Smooth muscle cell (in vitro differentiated cells): ENCODE measurements around the gene FLCN. TPM values are rescaled to one million over a fixed set of nuclear protein-coding genes. Genes with fewer than 3 reads are reported as not detected.
"Not testable (repeated sequence)": the region's sequence is repeated elsewhere in the genome, so short reads cannot be mapped to it uniquely, and the experiment has no call there.

ENCODE experiments used
- DNase-seq: peaks from one replicate; lab custom pipeline; 2025; ENCODE audit not compliant: unreplicated experiment; lab: John Stamatoyannopoulos, UW
- H2AFZ ChIP-seq: fragments of 200-600 bp; sonication (generic); 2 replicates; pipeline ENCODE4 v1.6.0; 2016; ENCODE audit warnings: antibody characterized with exemption, low read depth, mild to moderate bottlenecking
- H3F3A ChIP-seq: fragments of 200-600 bp; sonication (generic); 2 replicates; pipeline ENCODE4 v1.6.0; 2017; ENCODE audit warnings: antibody characterized with exemption, low read depth
- H3K27ac ChIP-seq: fragments of 200-600 bp; sonication (generic); 2 replicates; pipeline ENCODE4 v1.5.1; 2016; ENCODE audit warnings: low read depth, mild to moderate bottlenecking
- H3K27me3 ChIP-seq: fragments of 200-600 bp; sonication (generic); 2 replicates; pipeline ENCODE4 v1.6.1; 2016; ENCODE audit warnings: low read depth, mild to moderate bottlenecking
- H3K36me3 ChIP-seq: fragments of 200-600 bp; sonication (generic); 2 replicates; pipeline ENCODE4 v1.5.1; 2016; ENCODE audit warnings: low read depth
- H3K4me1 ChIP-seq: fragments of 200-600 bp; sonication (generic); 2 replicates; pipeline ENCODE4 v1.5.1; 2016; ENCODE audit warnings: low read depth
- H3K4me2 ChIP-seq: fragments of 200-600 bp; sonication (generic); 2 replicates; pipeline ENCODE4 v1.6.0; 2016; ENCODE audit warnings: mild to moderate bottlenecking
- H3K4me3 ChIP-seq: fragments of 200-600 bp; sonication (generic); 2 replicates; pipeline ENCODE4 v1.5.1; 2016; ENCODE audit warnings: mild to moderate bottlenecking
- H3K79me2 ChIP-seq: fragments of 200-600 bp; sonication (generic); 2 replicates; pipeline ENCODE4 v1.6.0; 2016; ENCODE audit warnings: low read depth, mild to moderate bottlenecking
- H3K9ac ChIP-seq: fragments of 200-600 bp; sonication (generic); 2 replicates; pipeline ENCODE4 v1.6.0; 2016; ENCODE audit warnings: low read depth
- H3K9me3 ChIP-seq: fragments of 200-600 bp; sonication (generic); replicated peaks from 2 replicates; pipeline ENCODE4 v1.5.1; 2016; ENCODE audit warnings: low read depth
- H4K20me1 ChIP-seq: fragments of 200-600 bp; sonication (generic); 2 replicates; pipeline ENCODE4 v1.6.0; 2016; ENCODE audit warnings: low read depth
- WGBS: methylation state at CpG from one replicate; pipeline ENCODE4 v1.1.7; 2016; ENCODE audit warnings: low lambda C conversion rate; 5-methylcytosine and 5-hydroxymethylcytosine counted together
- polyA plus RNA-seq: library from polyadenylated mRNA; unstranded; fragments of >200 nt; fragmentation: Nextera tagmentation; extraction: Ambion mirVana; gene quantifications from 2 replicates; pipeline ENCODE4 v1.2.1, GENCODE V29; 2016
- total RNA-seq: library from RNA; depleted of rRNA; stranded (reverse); fragments of >200 nt; gene quantifications from 2 replicates; pipeline ENCODE4 v1.2.3, GENCODE V29; 2014
- TF ChIP-seq, protein P1 (sequence below): fragments of 200-600 bp; sonication (generic); IDR thresholded peaks from 2 replicates; pipeline ENCODE4 v1.5.1; 2017; ENCODE audit warnings: borderline replicate concordance, mild to moderate bottlenecking, antibody characterized with exemption; ENCODE audit not compliant: insufficient read depth, poor library complexity, severe bottlenecking

FLCN gene
- total and polyA plus RNA-seq, 2 experiments from 2014 or later, result 7.6 to 15.1 TPM

DNA sequence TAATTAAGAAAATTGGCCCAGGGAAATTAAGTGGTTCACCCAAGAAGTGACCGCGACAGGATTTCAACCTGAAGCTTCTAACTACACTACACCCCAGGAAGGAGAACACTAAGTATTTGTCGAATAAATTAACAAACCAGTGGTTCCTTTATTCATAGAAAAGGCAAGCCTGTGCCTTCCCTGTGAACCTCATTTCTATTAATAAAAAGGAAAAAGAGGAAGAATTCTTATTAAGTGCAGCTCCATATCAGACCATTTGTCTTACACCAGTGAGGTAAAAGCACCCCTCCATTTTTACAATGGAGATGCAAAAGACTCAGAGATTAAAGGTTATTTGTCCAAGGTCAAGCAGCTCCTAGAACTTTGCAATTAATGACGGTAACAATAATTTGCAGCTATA lies 42.3 kb upstream of the FLCN start:
- Histone ChIP-seq H3K79me2 (peaks cover 58% of the 10 kb centered on the region), H3K4me2 (peak overlapping the region; percentile 97), H2AFZ (no peak overlapping the region), H3K27ac (no peak overlapping the region), H3K4me1 (peaks cover 16% of the 10 kb centered on the region), H3K9ac (peak overlapping the region; percentile 97), H3F3A (no peaks in the 10 kb centered on the region), H3K9me3 (no peaks in the 10 kb centered on the region), H3K36me3 (no peaks in the 10 kb centered on the region), H3K4me3 (peak overlapping the region; percentile 85), H4K20me1 (peaks cover 52% of the 10 kb centered on the region), H3K27me3 (no peaks in the 10 kb centered on the region)
- DNase-seq, result no peak
- TF ChIP-seq, protein P1, sequence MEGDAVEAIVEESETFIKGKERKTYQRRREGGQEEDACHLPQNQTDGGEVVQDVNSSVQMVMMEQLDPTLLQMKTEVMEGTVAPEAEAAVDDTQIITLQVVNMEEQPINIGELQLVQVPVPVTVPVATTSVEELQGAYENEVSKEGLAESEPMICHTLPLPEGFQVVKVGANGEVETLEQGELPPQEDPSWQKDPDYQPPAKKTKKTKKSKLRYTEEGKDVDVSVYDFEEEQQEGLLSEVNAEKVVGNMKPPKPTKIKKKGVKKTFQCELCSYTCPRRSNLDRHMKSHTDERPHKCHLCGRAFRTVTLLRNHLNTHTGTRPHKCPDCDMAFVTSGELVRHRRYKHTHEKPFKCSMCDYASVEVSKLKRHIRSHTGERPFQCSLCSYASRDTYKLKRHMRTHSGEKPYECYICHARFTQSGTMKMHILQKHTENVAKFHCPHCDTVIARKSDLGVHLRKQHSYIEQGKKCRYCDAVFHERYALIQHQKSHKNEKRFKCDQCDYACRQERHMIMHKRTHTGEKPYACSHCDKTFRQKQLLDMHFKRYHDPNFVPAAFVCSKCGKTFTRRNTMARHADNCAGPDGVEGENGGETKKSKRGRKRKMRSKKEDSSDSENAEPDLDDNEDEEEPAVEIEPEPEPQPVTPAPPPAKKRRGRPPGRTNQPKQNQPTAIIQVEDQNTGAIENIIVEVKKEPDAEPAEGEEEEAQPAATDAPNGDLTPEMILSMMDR, result no peak
- WGBS, result 92% methylated on average over 4 of the region's 4 CpGs

DNA sequence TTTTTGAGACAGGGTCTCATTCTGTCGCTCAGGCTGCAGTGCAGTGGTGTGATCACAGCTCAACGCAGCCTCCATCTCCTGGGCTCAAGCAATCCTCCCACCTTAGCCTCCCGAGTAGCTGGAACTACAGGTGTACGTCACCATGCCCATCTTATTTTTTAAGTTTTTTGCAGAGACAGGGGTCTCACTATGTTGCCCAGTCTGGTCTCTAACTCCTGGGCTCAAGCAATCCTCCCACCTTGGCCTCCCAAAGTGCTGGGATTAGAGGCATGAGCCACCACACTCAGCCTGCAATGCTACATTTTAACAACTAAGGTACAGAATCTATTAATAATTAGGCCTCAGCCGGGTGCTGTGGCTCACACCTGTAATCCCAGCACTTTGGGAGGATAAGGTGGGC lies 40.5 kb upstream of the FLCN start:
- H3K4me3 ChIP-seq, H3K27me3 ChIP-seq, H3K36me3 ChIP-seq, H3K27ac ChIP-seq, H3K9ac ChIP-seq, H3K4me2 ChIP-seq, H3K9me3 ChIP-seq, DNase-seq, H2AFZ ChIP-seq, H3F3A ChIP-seq: not testable (repeated sequence)
- peaks cover 16% of the 10 kb centered on the region for H3K4me1 ChIP-seq
- WGBS, result 97% methylated on average over 5 of the region's 5 CpGs
- peaks cover 62% of the 10 kb centered on the region for H3K79me2 ChIP-seq
- H4K20me1 ChIP-seq, result peaks cover 64% of the 10 kb centered on the region

DNA sequence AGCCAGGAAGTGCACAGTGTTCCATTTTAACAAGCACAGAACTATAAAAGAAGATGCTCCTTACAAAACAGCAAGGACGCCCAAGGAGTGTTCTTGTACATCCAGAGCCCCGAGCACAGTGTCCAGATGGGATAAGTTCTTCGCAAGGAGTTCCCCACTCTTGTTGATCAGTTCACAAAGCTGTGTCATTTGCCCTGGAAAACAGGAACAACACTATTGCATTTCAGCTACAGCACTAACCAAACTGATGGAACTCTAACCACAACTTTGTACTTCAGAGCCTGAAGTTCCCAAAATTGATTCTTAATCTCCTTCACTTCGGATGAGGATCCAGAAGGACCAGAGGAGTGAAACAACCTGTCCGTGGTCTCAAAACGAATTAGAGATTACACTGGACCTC lies 39.0 kb upstream of the FLCN start:
- Histone ChIP-seq H3K9me3 (no peaks in the 10 kb centered on the region), H4K20me1 (peaks cover 73% of the 10 kb centered on the region), H3K4me1 (peaks cover 10% of the 10 kb centered on the region), H3K79me2 (peaks cover 66% of the 10 kb centered on the region), H3K4me2 (no peak overlapping the region), H3K27me3 (no peaks in the 10 kb centered on the region), H2AFZ (no peak overlapping the region), H3K4me3 (no peak overlapping the region), H3K9ac (no peak overlapping the region), H3K36me3 (no peaks in the 10 kb centered on the region), H3F3A (no peaks in the 10 kb centered on the region), H3K27ac (no peak overlapping the region)
- no peak for DNase-seq
- 98% methylated on average over 6 of the region's 6 CpGs for WGBS
- TF ChIP-seq, protein P1, result no peak

DNA sequence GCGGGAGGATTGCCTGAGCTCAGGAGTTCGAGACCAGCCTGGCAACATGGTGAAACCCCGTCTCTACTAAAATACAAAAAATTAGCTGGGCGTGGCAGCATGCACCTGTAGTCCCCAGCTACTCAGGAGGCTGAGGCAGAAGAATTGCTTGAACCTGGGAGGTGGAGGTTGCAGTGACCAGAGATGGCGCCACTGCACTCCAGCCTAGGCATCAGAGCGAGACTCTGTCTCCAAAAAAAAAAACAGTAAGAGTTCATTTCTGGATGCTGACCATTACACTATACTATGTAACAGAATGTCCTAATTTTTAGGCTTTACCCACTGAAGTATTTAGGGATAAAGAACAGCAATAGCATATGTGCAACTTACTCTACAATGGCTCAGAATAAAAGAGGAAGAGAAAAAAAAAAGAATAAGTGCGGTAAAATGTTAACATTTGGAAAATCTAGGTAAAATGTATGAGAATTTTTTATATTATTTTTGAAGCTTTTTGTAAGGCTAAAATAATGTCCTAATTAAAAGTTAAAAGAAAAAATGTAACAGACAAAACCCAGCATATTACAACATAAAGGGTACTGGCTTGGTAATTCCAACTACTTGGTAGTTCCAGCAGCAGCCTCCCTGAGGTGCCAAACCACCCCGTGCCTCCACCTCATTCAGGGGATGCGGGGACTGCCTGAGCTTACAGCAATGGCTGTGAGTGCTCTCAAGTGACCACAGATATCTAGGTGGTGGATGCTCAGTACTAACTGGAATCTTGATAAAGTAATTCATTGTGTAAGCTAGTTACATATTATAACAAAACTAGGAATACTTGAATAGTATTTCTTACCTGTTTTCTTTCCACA lies 33.2 kb upstream of the FLCN start:
- WGBS, result 94% methylated on average over 9 of the region's 9 CpGs
- H3K27ac ChIP-seq, result no peak overlapping the region
- TF ChIP-seq, protein P1, result no peak

More for the DNA sequence above, 33.2 kb upstream of the FLCN start:
- Histone ChIP-seq H3K27me3 (no peaks in the 10 kb centered on the region), H3K79me2 (peaks cover 19% of the 10 kb centered on the region), H3K36me3 (peaks cover 29% of the 10 kb centered on the region), H4K20me1 (peaks cover 29% of the 10 kb centered on the region), H2AFZ (no peak overlapping the region), H3F3A (no peaks in the 10 kb centered on the region), H3K4me1 (no peaks in the 10 kb centered on the region), H3K9me3 (no peaks in the 10 kb centered on the region), H3K9ac (no peak overlapping the region), H3K4me2 (no peak overlapping the region), H3K4me3 (no peak overlapping the region)
- DNase-seq, result no peak
